CD4-positive, alpha-beta T cell (primary cell): ENCODE results near the gene MAPRE2. TPM values are rescaled to one million over a fixed set of nuclear protein-coding genes. Genes with fewer than 3 reads are reported as not detected.

Source experiments
- ATAC-seq: fragments of 200-7000 bp; cut with Tn5 transposase; one replicate; pipeline ENCODE4 v1.10.0; 2022; ENCODE audit warnings: mild to moderate bottlenecking; ENCODE audit not compliant: poor library complexity
- CTCF ChIA-PET: fragments of 350-600 bp; sonication (Branson Sonifier 250); formaldehyde crosslinking; loops from one replicate; lab custom pipeline; 2021; ENCODE audit warnings: antibody characterized with exemption, inconsistent platforms; lab: Charles Lee
- POLR2A ChIA-PET: fragments of 350-600 bp; sonication (Branson Sonifier 250); formaldehyde crosslinking; loops from one replicate; lab custom pipeline; 2021; ENCODE audit warnings: antibody characterized with exemption, inconsistent platforms; lab: Charles Lee
- DNase-seq, 14 experiments: peaks; one replicate each; pipeline ENCODE4 v3.0.0-alpha.2; 2013 to 2020; ENCODE audit warnings: mixed read lengths in 2 of 14
- H3K27ac ChIP-seq, 2 donors: one replicate each; pipeline versions ENCODE4 v1.5.1 to v1.7.0; 2013; ENCODE audit warnings: low read length in 2 of 2, low read depth in 1 of 2, mild to moderate bottlenecking in 1 of 2
- H3K27me3 ChIP-seq, 2 experiments: 1 replicate in 1 of 2; 2 replicates in 1 of 2; pipeline versions ENCODE4 v1.6.1 to v1.7.0; 2013; ENCODE audit warnings: low read length in 2 of 2, control low read depth in 1 of 2, mild to moderate bottlenecking in 1 of 2, moderate library complexity in 1 of 2; ENCODE audit not compliant: insufficient read depth in 2 of 2, control insufficient read depth in 1 of 2
- H3K36me3 ChIP-seq: one replicate; pipeline ENCODE4 v1.6.1; 2013; ENCODE audit warnings: low read length, control low read depth; ENCODE audit not compliant: insufficient read depth
- H3K4me1 ChIP-seq: one replicate; pipeline ENCODE4 v1.6.1; 2013; ENCODE audit warnings: low read length, control low read depth; ENCODE audit not compliant: insufficient read depth
- H3K4me3 ChIP-seq: one replicate; pipeline ENCODE4 v1.5.1; 2013; ENCODE audit warnings: mild to moderate bottlenecking, low read length, moderate library complexity
- H3K9me3 ChIP-seq, 2 experiments: 1 replicate in 1 of 2; 2 replicates in 1 of 2; pipeline versions ENCODE4 v1.6.1 to v1.7.0; 2013; ENCODE audit warnings: low read length in 2 of 2, mild to moderate bottlenecking in 2 of 2, control low read depth in 1 of 2, moderate library complexity in 1 of 2; ENCODE audit not compliant: control insufficient read depth in 1 of 2, insufficient read depth in 1 of 2
- H3K27ac Mint-ChIP-seq: one replicate; pipeline ENCODE4 v1.8.0; 2020; ENCODE audit warnings: mixed read lengths
- H3K27me3 Mint-ChIP-seq: one replicate; pipeline ENCODE4 v1.8.0; 2021; ENCODE audit warnings: mixed read lengths
- H3K36me3 Mint-ChIP-seq: one replicate; pipeline ENCODE4 v1.8.0; 2021; ENCODE audit warnings: low read depth, mixed read lengths
- H3K4me1 Mint-ChIP-seq: one replicate; pipeline ENCODE4 v1.8.0; 2021; ENCODE audit warnings: low read depth, mixed read lengths
- H3K4me3 Mint-ChIP-seq: one replicate; pipeline ENCODE4 v1.8.0; 2020; ENCODE audit warnings: mild to moderate bottlenecking, mixed read lengths
- H3K9me3 Mint-ChIP-seq: one replicate; pipeline ENCODE4 v1.8.0; 2020; ENCODE audit warnings: mixed read lengths
- intact Hi-C, 2 experiments: fragments of 100-400 bp; cut with DNase I in 1 of 2; cut with micrococcal nuclease in 1 of 2; formaldehyde crosslinking; loops; one replicate each; pipeline versions ENCODE4 v1.15.1 to v1.9.0; 2023 to 2025; cut with DNase I, micrococcal nuclease
- total RNA-seq, 174 experiments: library from RNA in 2 of 174; stranded (reverse) in 2 of 174; gene quantifications; one replicate each; pipeline ENCODE4 v1.2.3 and lab custom pipeline; 2021 to 2026
- TF ChIP-seq, protein P1 (sequence below): fragments of 200-600 bp; IDR thresholded peaks from one replicate; pipeline ENCODE4 v1.8.0; 2022; ENCODE audit warnings: antibody characterized with exemption, mild to moderate bottlenecking

MAPRE2 gene
- total RNA-seq, 2 experiments from 2014 or later: 108 to 112 TPM

DNA sequence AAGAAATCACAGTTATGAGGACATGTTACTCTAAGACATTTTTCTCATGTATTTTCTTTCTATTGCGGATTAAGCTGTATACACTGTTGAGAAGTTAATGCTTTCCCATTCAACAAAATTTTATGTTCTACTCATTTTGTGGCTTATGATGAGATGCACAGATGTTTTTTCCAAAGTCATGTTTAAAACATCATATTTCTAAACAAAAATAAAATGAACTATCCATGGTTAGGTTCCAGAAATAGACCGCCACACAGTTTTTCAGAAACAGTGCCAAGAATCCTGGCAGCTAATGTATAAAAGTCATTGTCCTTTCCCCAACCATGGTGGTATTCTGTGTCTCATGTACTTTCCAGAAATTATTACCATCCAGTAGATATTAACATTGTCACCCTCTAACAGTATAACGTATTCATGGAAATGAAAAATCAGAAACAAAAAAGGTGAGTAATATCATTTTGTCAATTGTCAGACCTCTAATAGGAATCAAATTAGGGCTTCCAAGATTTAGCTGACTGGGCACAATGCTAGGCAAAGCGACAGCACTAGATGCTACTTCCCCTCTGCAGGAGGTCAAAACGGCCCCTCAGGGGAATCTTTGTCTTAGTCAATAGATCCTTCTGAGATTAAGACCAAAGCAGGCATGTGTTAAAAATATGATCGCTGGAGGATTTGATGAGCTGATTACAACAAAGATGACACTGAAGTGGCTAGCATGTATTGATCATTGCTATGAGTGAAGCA, 145.2 kb downstream of the MAPRE2 start:
- Histone ChIP-seq H3K36me3 (no peaks in the 10 kb centered on the region), H3K9me3 (no peaks in the 10 kb centered on the region), H3K27me3 (no peaks in the 10 kb centered on the region), H3K4me3 (no peak overlapping the region), H3K4me1 (no peaks in the 10 kb centered on the region), H3K27ac (no peak overlapping the region)
- Mint-ChIP-seq H3K4me3 (no peak overlapping the region), H3K36me3 (no peaks in the 10 kb centered on the region), H3K9me3 (no peaks in the 10 kb centered on the region), H3K4me1 (no peaks in the 10 kb centered on the region), H3K27ac (no peak overlapping the region), H3K27me3 (no peaks in the 10 kb centered on the region)
- ATAC-seq (no peak), DNase-seq (no peak)
- TF ChIP-seq, protein P1, sequence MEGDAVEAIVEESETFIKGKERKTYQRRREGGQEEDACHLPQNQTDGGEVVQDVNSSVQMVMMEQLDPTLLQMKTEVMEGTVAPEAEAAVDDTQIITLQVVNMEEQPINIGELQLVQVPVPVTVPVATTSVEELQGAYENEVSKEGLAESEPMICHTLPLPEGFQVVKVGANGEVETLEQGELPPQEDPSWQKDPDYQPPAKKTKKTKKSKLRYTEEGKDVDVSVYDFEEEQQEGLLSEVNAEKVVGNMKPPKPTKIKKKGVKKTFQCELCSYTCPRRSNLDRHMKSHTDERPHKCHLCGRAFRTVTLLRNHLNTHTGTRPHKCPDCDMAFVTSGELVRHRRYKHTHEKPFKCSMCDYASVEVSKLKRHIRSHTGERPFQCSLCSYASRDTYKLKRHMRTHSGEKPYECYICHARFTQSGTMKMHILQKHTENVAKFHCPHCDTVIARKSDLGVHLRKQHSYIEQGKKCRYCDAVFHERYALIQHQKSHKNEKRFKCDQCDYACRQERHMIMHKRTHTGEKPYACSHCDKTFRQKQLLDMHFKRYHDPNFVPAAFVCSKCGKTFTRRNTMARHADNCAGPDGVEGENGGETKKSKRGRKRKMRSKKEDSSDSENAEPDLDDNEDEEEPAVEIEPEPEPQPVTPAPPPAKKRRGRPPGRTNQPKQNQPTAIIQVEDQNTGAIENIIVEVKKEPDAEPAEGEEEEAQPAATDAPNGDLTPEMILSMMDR: no peak
- POLR2A ChIA-PET: no interaction called here
- CTCF ChIA-PET: no interaction called here
- intact Hi-C loops: no loop called here

DNA sequence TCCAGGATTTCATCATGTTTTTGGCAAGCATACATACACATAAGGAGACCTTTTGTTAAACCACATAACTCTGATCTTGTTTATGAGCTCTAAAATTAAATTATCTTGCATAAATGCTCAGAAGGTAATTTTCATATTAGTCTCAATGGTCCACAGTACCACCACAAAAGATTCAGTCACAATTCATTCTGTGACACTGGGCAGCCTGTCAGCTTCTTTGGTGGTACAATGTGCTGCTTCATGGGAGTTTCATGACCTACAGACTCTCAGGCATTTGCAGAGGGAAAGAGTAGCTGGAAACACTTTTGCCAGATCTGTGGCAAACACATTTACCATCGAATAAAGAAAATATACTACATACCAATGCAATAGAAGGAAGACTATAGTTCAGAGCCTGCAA, 148.3 kb downstream of the MAPRE2 start:
- Mint-ChIP-seq H3K36me3 (no peaks in the 10 kb centered on the region), H3K27me3 (no peaks in the 10 kb centered on the region), H3K27ac (no peak overlapping the region), H3K4me1 (no peaks in the 10 kb centered on the region), H3K9me3 (no peaks in the 10 kb centered on the region), H3K4me3 (no peak overlapping the region)
- Histone ChIP-seq H3K36me3 (no peaks in the 10 kb centered on the region), H3K4me1 (no peaks in the 10 kb centered on the region), H3K27me3 (no peaks in the 10 kb centered on the region), H3K4me3 (no peak overlapping the region), H3K27ac (no peak overlapping the region), H3K9me3 (no peaks in the 10 kb centered on the region)
- ATAC-seq (no peak), DNase-seq (no peak)
- ChIA-PET POLR2A (no interaction called here), CTCF (interaction anchor here (1.2 kb wide), 1 partner anchor 11 kb away, joined by 3 read pairs; no protein-coding TSS in a partner anchor)
- intact Hi-C loops: no loop called here
- TF ChIP-seq, protein P1: no peak

DNA sequence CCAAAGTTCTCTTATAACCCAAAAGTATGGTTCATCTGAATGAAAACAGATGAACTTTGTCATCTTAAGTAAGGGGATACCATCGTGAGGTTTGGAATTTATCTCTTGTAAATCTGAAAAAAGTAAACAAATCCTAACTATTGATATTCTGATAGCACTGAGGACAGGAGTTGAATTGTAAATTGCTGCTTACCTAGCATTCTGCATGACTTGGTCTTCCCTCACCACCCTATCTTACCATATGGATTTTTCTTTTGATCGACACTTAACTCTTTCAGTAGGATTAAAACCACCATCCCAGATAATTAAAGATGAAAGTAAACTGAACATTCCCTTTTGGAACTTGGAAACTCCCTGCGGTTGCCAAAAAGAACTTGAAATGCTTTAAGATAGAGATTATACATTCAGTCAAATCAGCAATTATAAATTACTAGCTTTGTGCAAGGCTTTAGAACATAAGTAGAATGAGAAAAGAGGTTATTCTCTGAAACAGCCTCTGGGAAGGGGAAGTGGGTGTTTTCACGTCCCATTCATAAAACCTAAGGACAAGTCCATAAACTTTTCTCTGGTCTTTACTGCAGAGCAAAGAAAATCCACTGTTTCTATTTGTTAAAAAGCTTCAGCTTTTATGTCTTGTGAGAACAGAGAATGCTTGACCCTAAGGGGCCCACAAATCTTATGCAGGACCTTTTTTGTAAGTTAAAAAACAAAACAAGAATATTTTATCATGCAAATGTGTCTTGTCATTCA, 149.9 kb downstream of the MAPRE2 start:
- no peaks in the 10 kb centered on the region for H3K4me1 Mint-ChIP-seq
- no peaks in the 10 kb centered on the region for H3K9me3 ChIP-seq
- ChIA-PET POLR2A (no interaction called here), CTCF (no interaction called here)
- intact Hi-C loops: no loop called here
- DNase-seq (no peak), ATAC-seq (no peak)
- no peak overlapping the region for H3K4me3 ChIP-seq
- no peaks in the 10 kb centered on the region for H3K36me3 Mint-ChIP-seq
- H3K4me3 Mint-ChIP-seq: no peak overlapping the region
- no peaks in the 10 kb centered on the region for H3K27me3 ChIP-seq
- H3K36me3 ChIP-seq: no peaks in the 10 kb centered on the region
- TF ChIP-seq, protein P1: no peak
- no peaks in the 10 kb centered on the region for H3K27me3 Mint-ChIP-seq
- H3K27ac Mint-ChIP-seq: no peak overlapping the region
- H3K9me3 Mint-ChIP-seq: no peaks in the 10 kb centered on the region
- H3K27ac ChIP-seq: no peak overlapping the region
- no peaks in the 10 kb centered on the region for H3K4me1 ChIP-seq
